Stimulated activated CD8-positive, alpha-beta memory T cell treated with anti-CD3 and anti-CD28 coated beads, Interleukin-15, amount 100 ng/mL, for 48 hours (primary cell): ENCODE results near the gene CALHM2.

Experiments
- DNase-seq, 2 donors: peaks; one replicate each; pipeline ENCODE4 v3.0.0-alpha.2; 2020; ENCODE audit warnings: low read depth in 2 of 2

CALHM2 gene

DNA sequence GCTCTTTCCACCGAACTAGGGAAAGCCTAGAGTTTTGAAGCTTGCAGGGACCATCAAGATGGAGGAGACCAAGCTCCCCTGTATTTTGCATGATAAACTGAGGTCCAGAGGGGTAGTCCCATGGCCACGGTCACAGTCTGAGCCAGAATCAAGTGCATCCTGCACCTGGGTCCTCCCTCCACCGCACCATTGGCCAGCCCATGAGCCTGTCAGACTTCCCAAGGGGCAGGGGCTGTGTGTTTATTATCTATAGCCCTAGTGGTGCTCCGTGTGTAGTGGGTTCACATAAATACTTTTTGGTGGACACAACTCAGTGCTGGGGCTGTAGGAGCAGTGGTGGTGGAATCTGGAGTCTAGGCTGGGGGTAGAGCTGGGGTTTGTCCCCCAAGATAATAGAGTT lies 23.3 kb upstream of the CALHM2 start:
- no peak for DNase-seq

DNA sequence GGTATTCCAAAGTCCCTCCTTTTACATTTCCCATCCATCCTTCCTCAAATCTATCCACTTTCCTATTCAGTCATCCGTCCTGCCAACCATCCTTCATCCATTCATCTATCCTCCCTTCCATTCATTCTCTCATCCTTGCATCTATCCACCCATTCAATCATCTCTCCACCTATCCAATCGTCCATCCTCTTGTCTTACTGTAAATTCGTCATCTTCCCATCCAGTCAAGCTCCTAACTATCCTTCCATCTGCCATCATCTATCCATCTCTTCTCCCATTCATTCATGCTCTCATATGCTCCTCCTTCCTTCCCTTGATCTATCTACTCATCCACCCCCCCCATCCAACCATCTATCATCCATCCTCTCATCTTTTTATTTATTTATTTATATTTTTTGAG lies 21.9 kb upstream of the CALHM2 start:
- DNase-seq, result no peak

DNA sequence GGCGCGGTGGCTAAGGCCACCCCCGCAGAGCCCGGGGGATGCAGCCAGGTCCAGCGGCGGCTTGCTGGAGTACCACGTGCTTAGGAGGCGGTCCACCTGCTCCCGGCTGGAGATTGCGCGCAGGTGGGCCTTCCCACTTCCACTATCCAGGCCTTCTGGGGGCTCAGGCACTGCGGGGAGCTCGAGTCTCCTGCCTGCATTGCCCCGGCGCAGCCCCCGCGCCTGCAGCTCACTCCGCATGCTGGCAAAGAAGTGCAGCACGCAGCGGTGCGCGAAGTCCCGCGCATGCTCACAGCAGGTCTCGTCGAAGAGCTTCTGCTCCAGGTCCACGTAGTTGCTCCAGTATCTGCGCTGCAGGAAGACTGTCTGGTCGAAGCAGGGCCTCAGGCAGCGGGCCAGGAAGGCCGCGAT lies 21.1 kb upstream of the CALHM2 start:
- DNase-seq, result no peak

DNA sequence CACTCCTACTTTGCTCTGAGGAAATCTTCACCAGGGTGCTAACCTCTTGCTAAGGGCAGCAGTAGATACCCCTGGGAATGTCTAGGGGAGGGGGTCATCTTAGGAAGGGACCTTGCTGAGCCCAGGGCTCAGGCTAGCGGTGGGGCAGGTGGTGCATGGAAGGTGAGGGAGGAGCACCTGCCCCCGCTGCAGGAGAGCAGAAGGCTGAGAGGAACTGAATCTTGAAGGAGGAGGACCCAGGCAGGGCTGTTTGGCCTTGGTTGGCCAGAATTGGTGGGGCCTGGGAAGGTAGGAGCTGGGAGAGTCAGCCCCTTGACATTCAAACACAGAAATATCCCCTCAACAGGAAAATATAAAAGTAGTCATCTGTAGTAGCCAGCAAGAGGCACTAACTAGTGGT lies 19.8 kb upstream of the CALHM2 start:
- DNase-seq, result no peak

DNA sequence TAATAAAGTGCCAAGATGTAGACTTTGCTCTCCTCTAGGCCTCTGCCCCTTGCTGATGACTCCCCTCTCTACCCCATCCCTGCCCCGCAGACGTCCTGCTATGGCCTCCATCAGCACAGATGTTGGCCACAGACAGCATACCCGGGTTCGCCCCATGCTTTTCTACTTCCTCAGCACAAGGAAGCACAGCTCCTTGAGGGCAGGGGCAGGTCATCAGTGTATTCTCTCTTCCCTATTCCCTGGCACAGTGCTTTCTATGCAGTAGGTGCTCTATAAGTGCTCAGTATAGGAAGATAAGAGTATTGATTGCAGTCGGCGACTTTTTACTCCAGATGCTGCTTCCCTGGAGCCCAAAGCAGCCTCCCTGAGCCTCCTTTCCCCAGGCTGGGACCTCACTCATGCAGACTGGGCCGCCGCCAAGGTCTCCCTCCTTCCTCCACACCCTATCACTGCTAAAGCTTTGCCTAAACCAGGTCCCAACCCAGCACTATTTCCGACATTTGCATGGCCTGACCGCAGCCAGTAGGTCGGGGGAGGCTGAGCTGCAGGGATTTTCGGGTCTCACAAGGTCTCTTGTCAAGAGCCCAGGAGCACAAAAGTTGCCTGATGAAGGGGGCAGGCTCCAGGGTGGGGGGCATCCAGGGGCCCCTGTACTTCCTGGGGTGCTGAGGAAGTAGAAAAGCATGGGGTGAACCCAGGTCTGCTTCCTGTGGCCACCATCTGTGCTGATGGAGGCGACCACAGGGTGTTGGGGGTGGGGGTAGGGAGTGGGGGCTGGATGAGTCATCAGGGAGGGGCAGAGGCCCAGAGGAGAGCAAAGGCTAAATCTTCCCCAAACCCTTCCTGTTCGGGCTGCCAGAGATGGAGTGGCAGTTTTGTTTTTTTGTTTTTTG lies 18.8 kb upstream of the CALHM2 start:
- DNase-seq, result peak; percentile 59 to 61

DNA sequence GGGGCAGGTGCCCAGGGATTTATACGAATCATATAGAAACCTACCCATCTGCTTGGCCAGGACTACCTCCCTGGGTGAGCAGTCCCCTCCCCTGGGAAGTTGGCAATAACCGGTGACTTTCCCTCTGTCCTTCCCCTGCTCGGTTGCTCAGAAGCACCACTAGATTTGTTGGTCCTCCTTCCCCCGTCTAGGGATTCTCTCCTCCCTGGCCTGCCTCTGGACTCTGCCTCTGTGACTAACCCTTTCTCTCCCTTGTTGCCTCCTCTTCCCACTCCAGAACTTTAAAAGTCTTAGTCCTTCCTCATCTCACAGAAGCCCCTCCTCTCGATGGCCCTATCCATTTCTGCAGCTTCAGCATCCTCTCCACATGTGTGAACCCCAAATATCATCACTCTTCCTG lies 17.0 kb upstream of the CALHM2 start:
- DNase-seq, result no peak

DNA sequence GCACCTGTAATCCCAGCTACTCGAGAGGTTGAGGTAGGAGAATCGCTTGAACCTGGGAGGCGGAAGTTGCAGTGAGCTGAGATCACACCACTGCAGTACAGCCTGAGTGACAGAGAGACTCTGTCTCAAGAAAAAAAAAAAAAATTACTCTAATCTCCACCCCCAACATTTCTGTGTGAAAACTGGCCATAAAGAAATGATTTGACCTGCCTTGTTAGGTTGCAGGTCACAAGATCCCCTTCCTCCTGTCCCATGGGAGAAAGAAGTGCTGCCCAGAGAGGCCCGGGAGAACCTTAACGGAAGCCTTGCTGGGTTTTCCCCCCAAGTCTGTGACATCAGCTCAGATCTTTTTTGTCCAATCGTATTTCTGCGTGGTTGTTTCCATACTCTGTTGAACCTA lies 15.2 kb upstream of the CALHM2 start:
- no peak for DNase-seq

DNA sequence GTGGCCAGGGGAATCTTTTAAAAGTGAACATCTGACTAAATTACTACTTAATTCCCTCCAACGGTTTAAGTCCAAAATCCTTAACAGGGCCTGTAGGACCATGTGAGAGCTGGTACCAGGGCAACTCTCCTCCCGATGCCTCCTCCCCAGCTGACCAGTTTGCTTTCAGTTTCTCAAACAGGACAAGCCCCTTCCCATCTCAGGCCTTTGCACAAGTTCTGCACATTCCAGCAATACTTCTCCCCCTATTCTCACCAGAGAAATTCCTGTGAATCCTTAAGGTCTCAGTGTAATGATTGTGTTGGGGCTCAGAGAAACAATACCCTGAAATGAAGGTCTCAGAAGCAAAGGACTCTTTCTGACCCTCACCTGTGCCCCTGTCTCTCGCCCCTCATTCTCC lies 14.6 kb upstream of the CALHM2 start:
- no peak for DNase-seq

DNA sequence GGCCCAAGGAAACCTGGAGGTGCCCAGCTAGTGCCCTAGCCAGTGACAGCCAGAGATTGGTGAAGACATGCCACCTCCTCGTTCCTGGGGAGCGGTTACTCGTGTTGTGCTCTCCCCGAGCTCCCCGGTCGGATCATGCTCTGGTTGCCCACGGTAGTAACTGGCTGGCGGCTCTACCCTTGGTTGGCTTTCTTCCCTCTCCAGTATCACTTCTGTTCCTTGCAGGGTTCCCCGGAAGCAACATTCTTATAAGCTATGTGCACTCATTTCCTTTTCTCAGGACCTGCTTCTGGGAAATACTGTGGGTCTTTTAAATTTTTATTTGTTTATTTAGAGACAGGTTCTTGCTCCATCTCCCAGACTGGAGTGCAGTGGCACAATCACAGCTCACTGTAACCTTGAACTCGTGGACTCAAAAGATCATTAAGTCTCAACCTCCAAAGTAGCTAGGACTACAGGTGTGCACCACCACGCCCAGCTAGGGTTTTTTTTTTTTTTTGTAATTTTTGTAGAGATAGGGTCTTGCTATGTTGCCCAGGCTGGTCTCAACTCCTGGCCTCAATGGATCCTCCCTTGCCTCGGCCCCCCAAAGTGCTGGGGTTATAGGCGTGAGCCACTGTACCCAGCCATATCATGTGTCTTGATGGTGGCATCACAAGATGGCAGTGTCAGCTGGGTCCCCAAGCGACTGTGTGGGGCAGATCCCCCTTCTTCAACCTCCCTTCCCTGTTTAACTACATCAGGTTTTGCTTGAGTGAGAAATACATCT lies 13.4 kb upstream of the CALHM2 start:
- DNase-seq, result no peak

DNA sequence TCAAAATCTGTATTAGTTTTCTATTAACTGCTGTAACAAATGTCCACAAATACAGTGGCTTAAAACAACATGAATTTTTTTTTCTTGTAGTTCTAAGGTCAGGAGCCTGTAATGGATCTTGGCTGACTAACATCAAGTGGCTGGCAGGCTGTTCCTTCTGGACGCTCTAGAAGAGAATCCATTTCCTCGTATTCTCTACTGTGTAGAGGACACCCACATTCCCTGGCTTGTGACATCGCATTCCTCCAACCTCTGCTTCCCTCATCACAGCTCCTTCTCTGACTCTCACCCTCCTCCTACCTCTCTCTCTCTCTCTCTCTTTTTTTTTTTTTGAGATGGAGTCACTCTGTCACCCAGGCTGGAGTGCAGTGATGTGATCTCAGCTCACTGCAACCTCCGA lies 11.3 kb upstream of the CALHM2 start:
- DNase-seq, result no peak

DNA sequence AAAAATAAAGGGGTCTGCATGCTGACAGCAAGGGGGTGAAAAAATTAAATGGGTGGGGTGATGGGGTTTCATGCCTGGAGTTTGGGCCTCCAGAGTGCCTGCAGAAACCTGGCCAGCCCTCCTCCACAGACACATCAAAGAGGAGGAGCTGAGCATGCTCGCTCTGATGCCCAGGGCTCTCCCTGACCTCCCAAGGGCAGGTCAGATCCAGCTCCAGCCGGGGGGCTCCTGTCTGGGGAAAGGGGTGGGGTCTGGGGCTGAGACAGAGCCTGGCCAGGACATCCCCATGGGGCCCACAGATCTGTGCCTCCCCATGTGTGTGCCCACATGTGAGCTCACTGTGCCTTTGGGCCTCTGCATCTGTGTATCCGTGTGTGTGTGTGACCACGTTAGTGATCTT lies 7.4 kb upstream of the CALHM2 start:
- DNase-seq, result no peak

DNA sequence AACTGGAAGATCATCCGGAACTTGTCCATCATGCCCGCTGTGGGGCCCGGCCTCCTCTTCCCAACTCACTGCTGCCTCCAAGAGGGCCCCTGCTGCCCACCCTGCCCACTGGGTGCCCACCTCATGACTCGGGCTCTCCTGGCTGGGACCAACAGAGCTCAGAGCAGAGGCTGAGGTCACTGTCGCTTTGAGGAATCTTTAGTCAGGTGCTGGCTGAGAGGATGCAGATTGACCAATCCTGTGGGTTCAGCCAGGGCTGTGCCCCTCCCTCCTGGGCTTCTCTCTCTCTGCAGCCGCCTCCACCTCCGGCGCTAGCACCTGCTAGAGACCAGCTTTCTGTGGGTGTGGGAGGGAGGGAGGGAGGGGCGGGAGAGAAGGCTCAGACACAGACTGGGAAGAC lies 6.5 kb upstream of the CALHM2 start, which contains the start of gene CALHM1:
CALHM1 (minus strand) TSS at position 181 of the 400 bp plus-strand sequence; CDS start at position 32, 149 bp downstream.
- no peak for DNase-seq

DNA sequence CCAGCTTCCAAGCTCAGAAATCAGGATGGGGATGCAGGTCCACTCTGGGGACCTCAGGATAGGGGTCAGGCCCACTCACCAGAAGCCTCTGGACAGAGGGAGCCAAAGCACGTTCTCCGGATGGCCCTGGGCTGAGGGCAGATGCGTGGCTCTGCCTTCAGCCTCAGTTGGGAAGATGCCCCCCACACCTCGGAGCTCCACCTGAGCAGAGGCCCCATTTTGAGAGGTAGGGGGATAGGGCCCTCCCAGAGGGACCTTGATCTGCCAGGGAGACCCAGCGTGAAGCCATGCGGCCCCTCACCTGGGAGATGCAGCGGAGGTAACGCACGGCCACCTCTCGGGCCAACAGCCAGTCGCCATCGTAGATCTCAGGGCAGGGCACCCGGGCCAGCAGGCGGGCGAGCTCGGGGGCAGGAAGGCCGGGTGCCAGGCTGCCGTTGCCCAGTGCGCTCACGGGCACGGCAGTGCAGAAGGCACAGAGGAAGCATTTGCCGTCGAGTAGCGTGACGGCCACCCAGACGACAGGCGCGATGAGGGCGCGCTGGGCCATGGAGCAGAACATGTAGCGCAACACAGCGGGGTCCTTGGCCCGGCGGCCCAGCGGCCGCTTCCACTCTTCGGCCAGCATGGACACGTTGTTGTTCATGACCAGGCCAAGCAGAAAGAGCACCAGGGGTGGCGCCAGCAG lies 5.9 kb upstream of the CALHM2 start:
- no peak for DNase-seq

DNA sequence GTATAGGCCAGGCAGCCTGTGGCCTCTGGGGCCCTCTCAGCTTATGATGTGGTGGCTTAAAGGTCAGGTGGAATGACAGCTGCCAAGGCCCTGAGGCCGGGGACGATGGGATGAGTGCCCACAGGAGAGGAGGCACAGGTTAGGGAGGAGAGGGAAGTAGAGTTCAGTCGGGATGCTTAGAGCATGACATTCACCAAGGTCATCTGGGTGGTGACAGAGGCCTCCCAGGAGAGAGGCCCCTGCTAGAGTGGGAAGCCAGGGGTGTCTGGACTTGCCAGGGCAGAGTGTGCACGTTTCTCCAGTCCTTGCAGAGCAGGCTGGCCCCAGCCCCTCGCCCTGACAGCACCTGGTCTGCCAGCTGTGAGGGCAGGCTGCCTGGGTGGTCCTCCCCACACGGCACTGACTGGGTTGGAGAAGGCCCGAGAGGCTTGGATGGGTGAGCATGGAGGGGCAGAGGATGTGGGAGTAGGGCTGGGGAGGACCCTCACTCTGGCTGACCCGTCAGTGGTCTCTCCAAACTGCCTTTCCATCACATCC lies 5.1 kb upstream of the CALHM2 start:
- DNase-seq, result no peak

DNA sequence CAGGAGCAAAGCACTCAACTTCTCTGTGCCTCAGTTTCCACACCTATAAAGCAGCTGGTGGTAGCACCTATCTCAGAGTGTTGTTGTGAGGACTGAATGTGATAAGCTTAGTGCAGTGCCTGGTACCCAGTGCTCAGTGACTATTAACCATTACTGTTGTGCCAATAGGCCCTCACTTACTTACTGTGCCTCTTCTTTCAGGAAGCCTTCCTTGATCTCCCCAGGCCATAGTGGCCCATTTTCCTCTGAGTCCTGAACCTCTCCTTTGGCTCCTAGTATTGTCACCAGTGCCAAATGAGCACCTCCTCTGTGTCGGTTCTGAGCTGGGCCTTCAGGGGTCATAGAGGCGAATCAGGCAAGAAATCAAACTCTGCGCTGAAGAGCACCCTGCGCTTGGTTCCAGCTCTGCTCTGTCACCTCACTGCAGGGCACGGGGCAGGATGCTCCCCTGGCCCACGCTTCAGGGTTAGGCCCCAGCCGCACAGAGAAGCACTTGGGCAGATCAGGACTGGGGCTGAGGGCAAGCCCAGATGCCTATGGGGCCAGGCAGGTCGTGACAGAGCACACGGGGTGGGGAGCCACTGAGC lies 4.0 kb upstream of the CALHM2 start:
- DNase-seq, result no peak

DNA sequence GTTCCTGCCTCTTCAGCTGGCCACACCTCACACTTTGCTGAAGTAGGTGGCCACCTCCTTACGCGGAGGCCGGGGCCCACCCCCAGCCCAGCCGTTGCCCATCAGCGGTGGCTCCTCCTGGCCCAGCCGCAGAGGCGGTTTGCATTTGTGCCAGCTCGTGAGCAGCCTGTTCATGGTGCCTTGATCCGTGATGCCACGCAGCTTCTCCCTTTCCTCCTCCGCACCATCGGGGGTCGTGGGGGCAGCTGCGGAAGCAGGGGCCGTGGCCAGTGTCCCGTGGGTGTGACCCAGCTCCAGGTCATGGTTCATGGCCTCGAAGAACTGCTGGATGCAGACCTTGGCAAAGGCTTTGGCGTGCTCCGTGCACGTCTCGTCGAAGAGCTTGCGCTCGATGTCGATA lies 3.1 kb upstream of the CALHM2 start:
- no peak for DNase-seq

DNA sequence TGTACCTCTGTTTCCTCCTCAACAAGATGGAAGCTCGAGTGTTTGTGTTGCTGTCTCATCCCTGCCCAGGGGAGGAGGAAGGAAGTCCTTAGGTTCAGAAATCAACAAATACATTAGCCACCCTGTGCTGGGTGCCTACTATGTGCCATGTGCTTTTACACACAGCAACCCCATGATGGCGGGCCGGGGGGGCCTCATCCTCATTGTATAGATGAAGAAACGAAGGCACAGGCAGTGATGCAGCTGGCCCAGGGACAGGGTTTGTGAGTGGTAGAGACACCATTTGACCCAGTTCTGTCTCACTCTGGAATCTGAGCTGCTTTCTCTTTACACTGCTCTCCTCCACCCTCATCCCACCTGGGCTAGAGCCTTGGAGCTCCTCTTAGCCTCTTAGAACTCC lies 1.9 kb upstream of the CALHM2 start:
- no peak for DNase-seq

DNA sequence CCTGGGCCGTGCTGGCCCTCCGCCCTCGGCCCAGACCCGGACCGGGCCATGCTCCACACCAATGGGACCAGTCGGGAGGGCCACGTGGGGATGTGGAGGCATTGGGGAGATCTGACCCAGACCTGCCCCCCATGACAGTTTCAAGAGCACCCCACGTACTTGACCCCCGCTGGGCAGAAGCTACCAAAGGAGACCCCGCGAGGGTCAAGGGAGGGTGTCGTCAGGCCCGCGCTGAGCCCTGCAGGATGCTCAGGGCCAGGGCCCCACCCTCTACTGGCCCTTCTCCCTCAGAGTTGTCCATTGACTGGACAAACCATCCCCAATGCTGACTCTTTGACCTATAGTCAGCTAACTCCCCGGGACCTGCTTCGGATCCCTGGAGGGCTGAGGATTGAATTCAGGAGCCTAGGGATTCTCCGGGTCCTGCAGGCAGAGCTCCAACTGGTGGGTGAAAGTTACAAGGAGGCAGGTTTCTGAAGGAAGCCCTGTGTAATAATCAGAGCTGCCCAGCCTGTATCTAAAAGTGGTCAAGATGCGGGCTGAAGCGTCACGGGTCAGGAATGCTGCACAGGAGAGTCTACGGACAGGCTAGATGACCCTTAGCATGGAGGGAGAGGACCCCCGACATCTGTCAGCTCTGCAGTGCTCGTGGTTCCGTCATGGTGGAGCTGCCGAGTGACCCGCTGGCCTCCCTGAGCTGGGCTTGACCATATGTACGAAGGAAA lies 498 bp upstream of the CALHM2 start:
- DNase-seq, result no peak

DNA sequence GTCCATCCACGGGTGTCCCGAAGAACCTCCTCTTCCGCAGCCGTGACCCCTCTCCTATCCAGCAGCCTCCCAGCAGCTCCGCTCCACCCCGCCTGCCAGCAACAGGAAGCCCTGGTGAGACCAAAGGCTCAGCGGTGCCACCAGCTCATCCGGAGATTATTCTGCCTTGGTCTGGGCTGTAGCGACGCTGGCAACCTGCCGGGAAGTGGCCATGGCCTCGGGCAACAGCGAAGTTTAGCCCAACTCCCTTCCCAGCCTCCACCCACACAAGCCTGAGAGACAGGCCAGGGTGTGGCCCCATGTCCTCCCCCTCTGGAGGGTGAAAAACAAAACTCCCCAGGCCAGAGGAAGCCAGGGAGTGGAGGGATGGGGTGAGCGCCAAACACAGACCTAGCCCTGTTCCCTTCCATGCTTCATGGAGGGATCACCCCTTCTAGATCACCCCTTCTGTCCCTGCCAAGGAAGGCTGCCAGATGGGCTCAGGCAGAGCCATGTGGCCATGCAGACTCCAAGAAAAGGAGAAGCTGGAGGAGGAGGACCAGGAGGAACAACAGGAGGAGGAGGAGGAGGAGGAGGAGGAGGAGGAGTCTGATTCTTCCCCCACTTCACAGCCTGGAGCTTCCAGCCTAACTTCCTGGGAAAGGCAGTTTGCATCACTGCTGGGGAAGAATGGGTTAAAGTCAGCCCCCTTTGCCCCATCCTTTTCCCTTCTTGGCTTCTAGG lies 918 bp downstream of the CALHM2 start:
- no peak for DNase-seq

DNA sequence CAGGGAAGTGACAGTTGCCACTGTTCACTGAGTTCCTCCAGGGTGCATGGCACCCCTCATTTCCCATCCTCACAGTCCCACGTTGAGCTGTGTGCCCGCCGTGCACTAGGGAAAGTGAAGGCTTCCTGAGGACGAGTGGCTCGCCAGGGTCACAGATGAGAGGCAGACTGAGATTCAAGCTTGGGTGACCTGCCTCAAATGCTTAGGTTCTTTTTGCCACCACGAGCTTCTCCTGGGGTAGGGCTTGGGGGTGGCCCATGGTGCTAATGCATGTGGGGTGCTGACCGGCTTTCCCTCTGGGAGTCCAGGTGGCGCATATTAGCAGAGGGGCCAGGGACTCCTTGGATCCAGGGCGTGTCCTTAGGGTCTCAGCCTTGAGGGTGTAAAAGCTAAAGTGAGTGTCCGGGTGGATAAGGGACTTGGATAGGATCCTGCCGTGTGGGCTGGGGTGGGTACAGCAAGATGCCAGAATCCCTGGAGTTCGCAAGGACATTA lies 1.9 kb downstream of the CALHM2 start:
- no peak for DNase-seq
